ENCODE data around the gene CD83. TPM values are rescaled to one million over a fixed set of nuclear protein-coding genes. Genes with fewer than 3 reads are reported as not detected.
"Not testable (repeated sequence)": the region's sequence is repeated elsewhere in the genome, so short reads cannot be mapped to it uniquely, and the experiment has no call there.

CD83 gene
- total RNA-seq, 1 experiment from 2014 or later, result 1.0 TPM

- Mint-ChIP-seq H3K4me1 (ENCODE audit: low read depth, unreplicated experiment) (no peaks in the 10 kb centered on the region), H3K9me3 (ENCODE audit: unreplicated experiment) (no peaks in the 10 kb centered on the region), H3K27me3 (ENCODE audit: insufficient read depth, unreplicated experiment) (peaks cover 9% of the 10 kb centered on the region), H3K4me3 (ENCODE audit: unreplicated experiment) (no peak overlapping the region), H3K27ac (ENCODE audit: unreplicated experiment) (no peak overlapping the region), H3K36me3 (ENCODE audit: insufficient read depth, unreplicated experiment) (no peaks in the 10 kb centered on the region)
- TF ChIP-seq CTCF (IDR thresholded peaks at IDR 0.05; ENCODE audit: insufficient read depth in 1 of 2, low read depth in 1 of 2, low read length in 1 of 2, severe bottlenecking in 1 of 2, unreplicated experiment in 1 of 2), result no peak
- intact Hi-C loops (cut with micrococcal nuclease; ENCODE audit: unreplicated experiment), result no loop called here
- Histone ChIP-seq H3K36me3 (ENCODE audit: control insufficient read depth, insufficient read depth, low read length) (no peaks in the 10 kb centered on the region), H3K9me3 (no peaks in the 10 kb centered on the region), H3K27me3 (replicated peaks; ENCODE audit: control insufficient read depth, insufficient read depth, low read length) (no peaks in the 10 kb centered on the region), H3K4me3 (ENCODE audit: low read depth, low read length) (no peak overlapping the region), H3K4me1 (no peaks in the 10 kb centered on the region)
- ChIA-PET POLR2A (no interaction called here), CTCF (interaction anchor here (0.7 kb wide), 1 partner anchor 697 kb away, joined by 3 read pairs; no protein-coding TSS in a partner anchor)
- BruUV-seq (replicated peaks), result no TSS peak
- no peak for DNase-seq
Observed at GRCh38 chr6:14149739-14150130, 32.2 kb downstream of the CD83 start.

- H3K27me3 Mint-ChIP-seq (ENCODE audit: insufficient read depth, unreplicated experiment); intact Hi-C loops (cut with micrococcal nuclease; ENCODE audit: unreplicated experiment); CTCF ChIA-PET; H3K4me1 ChIP-seq; H3K27me3 ChIP-seq (replicated peaks; ENCODE audit: control insufficient read depth, insufficient read depth, low read length); BruUV-seq (replicated peaks); POLR2A ChIA-PET; H3K36me3 ChIP-seq (ENCODE audit: control insufficient read depth, insufficient read depth, low read length); H3K4me1 Mint-ChIP-seq (ENCODE audit: low read depth, unreplicated experiment); H3K4me3 Mint-ChIP-seq (ENCODE audit: unreplicated experiment); H3K9me3 ChIP-seq; H3K9me3 Mint-ChIP-seq (ENCODE audit: unreplicated experiment); H3K4me3 ChIP-seq (ENCODE audit: low read depth, low read length); H3K36me3 Mint-ChIP-seq (ENCODE audit: insufficient read depth, unreplicated experiment); DNase-seq; H3K27ac Mint-ChIP-seq (ENCODE audit: unreplicated experiment): not testable (repeated sequence)
Observed at GRCh38 chr6:14151300-14151699, 33.7 kb downstream of the CD83 start.

- Histone ChIP-seq H3K4me3 (ENCODE audit: low read depth, low read length) (no peak overlapping the region), H3K36me3 (ENCODE audit: control insufficient read depth, insufficient read depth, low read length) (no peaks in the 10 kb centered on the region), H3K4me1 (no peaks in the 10 kb centered on the region), H3K9me3 (no peaks in the 10 kb centered on the region; the same call in 1 of the 2 replicates), H3K27me3 (replicated peaks; ENCODE audit: control insufficient read depth, insufficient read depth, low read length) (no peaks in the 10 kb centered on the region)
- no peak for DNase-seq
- H3K36me3 Mint-ChIP-seq (ENCODE audit: insufficient read depth, unreplicated experiment), result no peaks in the 10 kb centered on the region
- no peak for TF ChIP-seq CTCF (IDR thresholded peaks at IDR 0.05; ENCODE audit: insufficient read depth in 1 of 2, low read depth in 1 of 2, low read length in 1 of 2, severe bottlenecking in 1 of 2, unreplicated experiment in 1 of 2)
- peaks cover 9% of the 10 kb centered on the region for H3K27me3 Mint-ChIP-seq (ENCODE audit: insufficient read depth, unreplicated experiment)
- no peaks in the 10 kb centered on the region for H3K4me1 Mint-ChIP-seq (ENCODE audit: low read depth, unreplicated experiment)
- intact Hi-C loops (cut with micrococcal nuclease; ENCODE audit: unreplicated experiment), result no loop called here
- H3K4me3 Mint-ChIP-seq (ENCODE audit: unreplicated experiment), result no peak overlapping the region
- H3K27ac Mint-ChIP-seq (ENCODE audit: unreplicated experiment), result no peak overlapping the region
- no TSS peak for BruUV-seq (replicated peaks)
- CTCF ChIA-PET, result no interaction called here
- POLR2A ChIA-PET, result no interaction called here
- no peaks in the 10 kb centered on the region for H3K9me3 Mint-ChIP-seq (ENCODE audit: unreplicated experiment)
Observed at GRCh38 chr6:14151773-14152172, 34.2 kb downstream of the CD83 start.

- no peak for TF ChIP-seq CTCF (IDR thresholded peaks at IDR 0.05; ENCODE audit: insufficient read depth in 1 of 2, low read depth in 1 of 2, low read length in 1 of 2, severe bottlenecking in 1 of 2, unreplicated experiment in 1 of 2)
- CTCF ChIA-PET, result no interaction called here
- no peaks in the 10 kb centered on the region for H3K4me1 ChIP-seq
- H3K36me3 ChIP-seq (ENCODE audit: control insufficient read depth, insufficient read depth, low read length), result no peaks in the 10 kb centered on the region
- POLR2A ChIA-PET, result no interaction called here
- no peaks in the 10 kb centered on the region for H3K4me1 Mint-ChIP-seq (ENCODE audit: low read depth, unreplicated experiment)
- H3K27me3 ChIP-seq (replicated peaks; ENCODE audit: control insufficient read depth, insufficient read depth, low read length), result no peaks in the 10 kb centered on the region
- peaks cover 1% of the 10 kb centered on the region for H3K9me3 Mint-ChIP-seq (ENCODE audit: unreplicated experiment)
- no peaks in the 10 kb centered on the region for H3K36me3 Mint-ChIP-seq (ENCODE audit: insufficient read depth, unreplicated experiment)
- intact Hi-C loops (cut with micrococcal nuclease; ENCODE audit: unreplicated experiment), result no loop called here
- DNase-seq, result no peak
- no peak overlapping the region for H3K4me3 Mint-ChIP-seq (ENCODE audit: unreplicated experiment)
- H3K27ac Mint-ChIP-seq (ENCODE audit: unreplicated experiment), result no peak overlapping the region
- no TSS peak for BruUV-seq (replicated peaks)
- no peak overlapping the region for H3K4me3 ChIP-seq (ENCODE audit: low read depth, low read length)
- H3K27me3 Mint-ChIP-seq (ENCODE audit: insufficient read depth, unreplicated experiment), result peaks cover 9% of the 10 kb centered on the region
- H3K9me3 ChIP-seq, result no peaks in the 10 kb centered on the region; the same call in 1 of the 2 replicates
Observed at GRCh38 chr6:14153228-14153627, 35.7 kb downstream of the CD83 start.

Data from Caco-2 (cell line).